NB4 (cell line): ENCODE results near the gene CORIN.

Experiments used
- CTCF ChIP-seq: IDR thresholded peaks from one replicate; pipeline ENCODE4 v1.5.1; 2012; ENCODE audit warnings: low read depth, low read length
- MAX ChIP-seq: IDR thresholded peaks from 2 replicates; pipeline ENCODE4 v1.6.1; 2011; ENCODE audit warnings: low read depth, low read length
- POLR2A ChIP-seq: IDR thresholded peaks from 2 replicates; pipeline ENCODE4 v1.6.1; 2011; ENCODE audit warnings: mild to moderate bottlenecking; ENCODE audit not compliant: insufficient read length; ENCODE audit errors: extremely low read depth

GRCh38 chr4:47838445-47838844 lies 578 bp upstream of the CORIN start:
- TF ChIP-seq CTCF, result no peak
- TF ChIP-seq POLR2A, result no peak
- TF ChIP-seq MAX, result no peak
